ENCODE data around the gene CD84. TPM values are rescaled to one million over a fixed set of nuclear protein-coding genes. Genes with fewer than 3 reads are reported as not detected.
"Not testable (repeated sequence)": the region's sequence is repeated elsewhere in the genome, so short reads cannot be mapped to it uniquely, and the experiment has no call there.

CD84 gene
- total and polyA plus RNA-seq, 12 donors = 1.0 to 29.9 (median 12.4) TPM

GRCh38 chr1:160569806-160570205, 9.5 kb downstream of the CD84 start:
- Histone ChIP-seq H3K9me3 (replicated peaks in 1 of 3) (no peaks in the 10 kb centered on the region), H3K27me3 (no peaks in the 10 kb centered on the region), H3K27ac (no peak overlapping the region), H3K4me3 (no peak overlapping the region), H3K36me3 (replicated peaks in 1 of 2) (no peaks in the 10 kb centered on the region), H3K4me1 (replicated peaks in 1 of 2) (peaks cover 0 to 5% of the 10 kb centered on the region in 2 donors)
- WGBS, 4 donors = 49 to 81% (median 68%) methylated on average over 2 of the region's 2 CpGs
- DNase-seq = no peak
- no peak for TF ChIP-seq POLR2A (IDR thresholded peaks at IDR 0.05)
- no peak for TF ChIP-seq CTCF (IDR thresholded peaks at IDR 0.05)
- intact Hi-C loops (cut with DNase I) = no loop called here

- Histone ChIP-seq H3K4me1 (replicated peaks in 1 of 2) (peaks cover 0 to 5% of the 10 kb centered on the region in 2 donors), H3K9me3 (replicated peaks in 1 of 3) (no peaks in the 10 kb centered on the region), H3K36me3 (replicated peaks in 1 of 2) (no peaks in the 10 kb centered on the region), H3K27me3 (no peaks in the 10 kb centered on the region), H3K4me3 (no peak overlapping the region), H3K27ac (no peak overlapping the region)
- intact Hi-C loops (cut with DNase I) = no loop called here
- DNase-seq = no peak
- WGBS, 4 donors = 50 to 74% (median 66%) methylated on average over 8 of the region's 8 CpGs
- TF ChIP-seq CTCF (IDR thresholded peaks at IDR 0.05) = no peak
- TF ChIP-seq POLR2A (IDR thresholded peaks at IDR 0.05) = no peak
Observed at GRCh38 chr1:160567858-160568682, 11.2 kb downstream of the CD84 start.

- intact Hi-C loops (cut with DNase I) = no loop called here
- H3K36me3 ChIP-seq (replicated peaks in 1 of 2) = no peaks in the 10 kb centered on the region
- H3K27ac ChIP-seq = no peak overlapping the region
- no peak overlapping the region for H3K4me3 ChIP-seq
- no peaks in the 10 kb centered on the region for H3K9me3 ChIP-seq (replicated peaks in 1 of 3)
- no peaks in the 10 kb centered on the region for H3K27me3 ChIP-seq
- peaks cover 0 to 5% of the 10 kb centered on the region in 2 donors for H3K4me1 ChIP-seq (replicated peaks in 1 of 2)
- WGBS, 4 donors = 83 to 87% (median 86%) methylated on average over 5 of the region's 5 CpGs
- TF ChIP-seq POLR2A (IDR thresholded peaks at IDR 0.05) (no peak), CTCF (IDR thresholded peaks at IDR 0.05) (no peak)
- no peak for DNase-seq
Observed at GRCh38 chr1:160567341-160567740, 12.0 kb downstream of the CD84 start.

GRCh38 chr1:160565564-160565963, 13.7 kb downstream of the CD84 start:
- intact Hi-C loops (cut with DNase I) = no loop called here
- Histone ChIP-seq H3K4me1 (replicated peaks in 1 of 2) (peaks cover 0 to 5% of the 10 kb centered on the region in 2 donors), H3K36me3 (replicated peaks in 1 of 2) (no peaks in the 10 kb centered on the region), H3K27me3 (no peaks in the 10 kb centered on the region), H3K27ac (no peak overlapping the region), H3K4me3 (no peak overlapping the region), H3K9me3 (replicated peaks in 1 of 3) (no peaks in the 10 kb centered on the region)
- TF ChIP-seq POLR2A (IDR thresholded peaks at IDR 0.05) = no peak
- no peak for TF ChIP-seq CTCF (IDR thresholded peaks at IDR 0.05)
- WGBS, 4 donors = 33 to 42% (median 40%) methylated on average over 4 of the region's 4 CpGs
- DNase-seq = no peak

GRCh38 chr1:160563230-160563629, 16.1 kb downstream of the CD84 start:
- H3K27me3 ChIP-seq; H3K4me3 ChIP-seq; H3K27ac ChIP-seq; H3K9me3 ChIP-seq (replicated peaks in 1 of 3); DNase-seq; H3K4me1 ChIP-seq (replicated peaks in 1 of 2); intact Hi-C loops (cut with DNase I); H3K36me3 ChIP-seq (replicated peaks in 1 of 2): not testable (repeated sequence)
- WGBS, 4 donors = 59 to 74% (median 66%) methylated on average over 1 of the region's 1 CpG

- intact Hi-C loops (cut with DNase I); H3K27me3 ChIP-seq; H3K4me3 ChIP-seq; H3K27ac ChIP-seq; H3K36me3 ChIP-seq (replicated peaks in 1 of 2); H3K9me3 ChIP-seq (replicated peaks in 1 of 3); H3K4me1 ChIP-seq (replicated peaks in 1 of 2); DNase-seq: not testable (repeated sequence)
- 70 to 82% (median 73%) methylated on average over 2 of the region's 2 CpGs for WGBS, 4 donors
Observed at GRCh38 chr1:160562745-160563144, 16.6 kb downstream of the CD84 start.

Measured in adrenal gland (tissue), 12 donors.